Pancreas (tissue), 10 donors: ENCODE data around the gene AKNAD1. TPM values are rescaled to one million over a fixed set of nuclear protein-coding genes. Genes with fewer than 3 reads are reported as not detected.
A peak's percentile ranks its signal among the peaks of the same experiment; 100 is the strongest.

Source experiments
- ATAC-seq, 4 donors: fragments of 200-7000 bp; cut with Tn5 transposase; one replicate each; pipeline versions ENCODE4 v1.8.0 to v1.9.1; 2020; ENCODE audit warnings: mild to moderate bottlenecking in 4 of 4, moderate library complexity in 4 of 4
- DNase-seq, 6 donors: peaks; one replicate each; pipeline ENCODE4 v3.0.0-alpha.2; 2020
- FAIRE-seq: peaks from 2 replicates; lab custom pipeline; 2012; peaks lifted over from hg19 to GRCh38; lab: Jason Lieb, UNC
- H3K27ac ChIP-seq, 4 donors: fragments of 200-600 bp; sonication (generic); 1 replicate in 3 of 4; 2 replicates in 1 of 4; pipeline versions ENCODE4 v1.5.0 to v1.8.0; 2020
- H3K27me3 ChIP-seq, 4 donors: fragments of 200-600 bp; one replicate each; pipeline ENCODE4 v1.8.0; 2021
- H3K36me3 ChIP-seq, 3 donors: fragments of 200-600 bp; sonication (generic) in 1 of 3; one replicate each; pipeline versions ENCODE4 v1.5.0 to v1.8.0; 2020 to 2021
- H3K4me1 ChIP-seq, 3 donors: fragments of 200-600 bp; one replicate each; pipeline ENCODE4 v1.8.0; 2021
- H3K4me3 ChIP-seq, 4 donors: fragments of 200-600 bp; sonication (generic) in 2 of 4; one replicate each; pipeline versions ENCODE4 v1.5.0 to v1.8.0; 2020 to 2021
- H3K9me3 ChIP-seq, 4 donors: fragments of 200-600 bp; one replicate each; pipeline ENCODE4 v1.8.0; 2021
- WGBS, 2 donors: extraction: QIAGEN DNeasy Blood & Tissue Kit; methylation state at CpG; one replicate each; pipeline ENCODE4 v1.1.7; 2013; 5-methylcytosine and 5-hydroxymethylcytosine counted together
- intact Hi-C, 3 donors: fragments of 100-400 bp; cut with DNase I; formaldehyde crosslinking; loops; one replicate each; pipeline versions ENCODE4 v1.11.1 to v1.14.2; 2022
- polyA plus RNA-seq, 2 donors: library from polyadenylated mRNA; stranded (reverse); fragments of 200-250 nt; gene quantifications; one replicate each; pipeline ENCODE4 v1.2.3, GENCODE V29; 2013
- total RNA-seq, 6 donors: library from RNA; stranded (reverse); fragmentation: NEBNext Ultra II Directional in 4 of 6; extraction: Animal tissue kit (Norgen Biotek cat#: 25700) in 4 of 6; gene quantifications; one replicate each; pipeline versions ENCODE4 v1.2.1 to v1.2.4, GENCODE V29; 2021 to 2023
- TF ChIP-seq, protein P1 (sequence below), 4 donors: fragments of 200-600 bp; sonication (generic) in 3 of 4; IDR thresholded peaks; one replicate each; pipeline versions ENCODE4 v1.5.0 to v1.8.0; 2021; ENCODE audit warnings: antibody characterized with exemption in 4 of 4
- donor health status: healthy with polysubstance abuse.
- donor health status: DM: no; HTN: no; CAD: no; lungs with moderate emphysema.
- donor health status: DM: no; HTN: no; CAD: no.
- donor health status: control.
- donor health status: control.
- donor health status: Bipolar disorder and iron deficiency.
- donor health status: DM: yes; HTN: yes; CAD: no.
- donor health status: DM: no; HTN: no; CAD: no.
- donor health status: DM: no; HTN: no; CAD: no.
- donor health status: DM: yes; HTN: yes; CAD: no.

The AKNAD1 gene
- total and polyA plus RNA-seq, 8 donors = 0.23 TPM; not detected in 7

DNA sequence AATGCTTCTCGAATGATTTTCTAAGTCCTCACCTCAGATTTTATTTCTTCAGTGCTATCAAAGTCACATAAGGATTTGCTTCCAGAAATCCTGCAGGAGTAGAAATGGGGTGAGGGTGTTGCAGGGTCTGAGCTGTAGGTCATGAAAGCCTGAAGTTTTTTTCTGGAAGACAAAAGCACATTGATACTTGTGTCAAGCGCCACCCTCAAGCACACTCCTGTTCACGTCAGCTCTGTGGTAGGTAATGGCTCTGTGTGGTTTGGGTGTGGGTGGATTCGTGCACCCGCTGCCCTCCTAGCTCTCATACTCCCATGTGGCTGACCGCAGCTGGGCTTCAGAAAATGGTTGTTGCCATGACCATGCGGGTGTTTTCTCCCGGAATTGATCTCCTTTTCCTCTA lies 39.9 kb downstream of the AKNAD1 start:
- Histone ChIP-seq H3K4me1 (peaks cover 0 to 15% (median 3%) of the 10 kb centered on the region in 3 donors), H3K27me3 (no peaks in the 10 kb centered on the region), H3K27ac (peak overlapping the region; percentile 57 to 85 (median 64)), H3K4me3 (peak overlapping the region in 2 of 4 donors; percentile 21 to 30), H3K36me3 (no peaks in the 10 kb centered on the region), H3K9me3 (no peaks in the 10 kb centered on the region)
- TF ChIP-seq, protein P1, sequence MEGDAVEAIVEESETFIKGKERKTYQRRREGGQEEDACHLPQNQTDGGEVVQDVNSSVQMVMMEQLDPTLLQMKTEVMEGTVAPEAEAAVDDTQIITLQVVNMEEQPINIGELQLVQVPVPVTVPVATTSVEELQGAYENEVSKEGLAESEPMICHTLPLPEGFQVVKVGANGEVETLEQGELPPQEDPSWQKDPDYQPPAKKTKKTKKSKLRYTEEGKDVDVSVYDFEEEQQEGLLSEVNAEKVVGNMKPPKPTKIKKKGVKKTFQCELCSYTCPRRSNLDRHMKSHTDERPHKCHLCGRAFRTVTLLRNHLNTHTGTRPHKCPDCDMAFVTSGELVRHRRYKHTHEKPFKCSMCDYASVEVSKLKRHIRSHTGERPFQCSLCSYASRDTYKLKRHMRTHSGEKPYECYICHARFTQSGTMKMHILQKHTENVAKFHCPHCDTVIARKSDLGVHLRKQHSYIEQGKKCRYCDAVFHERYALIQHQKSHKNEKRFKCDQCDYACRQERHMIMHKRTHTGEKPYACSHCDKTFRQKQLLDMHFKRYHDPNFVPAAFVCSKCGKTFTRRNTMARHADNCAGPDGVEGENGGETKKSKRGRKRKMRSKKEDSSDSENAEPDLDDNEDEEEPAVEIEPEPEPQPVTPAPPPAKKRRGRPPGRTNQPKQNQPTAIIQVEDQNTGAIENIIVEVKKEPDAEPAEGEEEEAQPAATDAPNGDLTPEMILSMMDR (IDR thresholded peaks at IDR 0.05) = no peak
- DNase-seq = peak in 2 of 6 donors; percentile 7 to 32
- 75 to 81% methylated on average over 8 of the region's 8 CpGs for WGBS, 2 donors
- intact Hi-C loops = no loop called here
- FAIRE-seq = no peak
- ATAC-seq = peak; percentile 20 to 50 (median 33)

DNA sequence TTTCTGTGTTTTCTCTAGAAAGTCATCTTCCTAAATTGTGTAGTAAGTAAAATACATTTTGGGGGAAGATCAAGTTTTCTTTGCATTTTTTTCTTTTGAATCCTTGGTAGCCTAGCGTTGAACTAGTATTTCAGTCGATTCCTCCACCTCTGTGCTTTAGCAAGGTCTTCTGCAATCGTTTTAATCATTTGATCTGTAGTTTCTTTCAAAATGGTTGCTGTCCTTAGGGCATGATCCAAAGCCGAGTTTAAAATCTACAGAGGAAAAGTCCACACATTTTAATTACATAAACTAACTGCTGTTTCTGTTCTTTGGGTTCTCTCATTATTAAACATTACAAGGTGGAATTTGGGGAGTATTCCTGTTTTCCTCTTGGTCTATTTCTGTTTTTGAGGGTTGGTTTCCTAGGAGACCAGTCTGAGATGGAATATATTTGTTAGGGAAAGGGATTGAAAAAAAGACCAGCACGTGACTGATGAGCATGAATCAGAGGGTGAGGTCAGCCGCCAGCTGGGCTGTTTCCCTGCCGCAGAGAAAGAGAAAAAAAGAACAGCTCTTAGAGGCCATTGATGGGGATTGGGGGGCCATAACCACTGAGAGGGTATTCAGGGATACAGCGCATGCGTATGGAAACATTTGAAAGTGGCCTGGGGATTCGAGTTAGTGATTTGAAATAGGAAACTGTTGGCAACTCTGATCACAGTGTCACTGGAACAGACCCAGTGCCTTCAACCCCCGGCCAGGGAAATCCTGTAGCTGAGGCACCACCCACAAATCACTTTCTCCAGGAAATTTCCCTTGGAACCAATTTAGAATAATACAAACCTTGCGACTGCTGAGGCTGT lies 40.6 kb downstream of the AKNAD1 start:
- intact Hi-C loops = no loop called here
- peak; percentile 71 for FAIRE-seq
- Histone ChIP-seq H3K27me3 (no peaks in the 10 kb centered on the region), H3K36me3 (no peaks in the 10 kb centered on the region), H3K4me1 (peaks cover 0 to 15% (median 3%) of the 10 kb centered on the region in 3 donors), H3K4me3 (peak overlapping the region in 2 of 4 donors; percentile 21 to 30), H3K27ac (peak overlapping the region; percentile 57 to 85 (median 64)), H3K9me3 (no peaks in the 10 kb centered on the region)
- TF ChIP-seq, protein P1 (IDR thresholded peaks at IDR 0.05) = no peak
- 20 to 22% methylated on average over 12 of the region's 12 CpGs for WGBS, 2 donors
- ATAC-seq = peak; percentile 91 to 94 (median 94)
- DNase-seq = peak; percentile 68 to 80 (median 76)

- Histone ChIP-seq H3K4me1 (peaks cover 0 to 15% (median 3%) of the 10 kb centered on the region in 3 donors), H3K36me3 (no peaks in the 10 kb centered on the region), H3K27ac (peak overlapping the region in 3 of 4 donors; percentile 61 to 85 (median 66)), H3K4me3 (no peak overlapping the region), H3K27me3 (no peaks in the 10 kb centered on the region), H3K9me3 (no peaks in the 10 kb centered on the region)
- ATAC-seq = no peak
- DNase-seq = no peak
- TF ChIP-seq, protein P1 (IDR thresholded peaks at IDR 0.05) = no peak
- intact Hi-C loops = no loop called here
- FAIRE-seq = no peak
These were observed 41.3 kb downstream of the AKNAD1 start for GRCh38 chr1:108815566-108815965.

DNA sequence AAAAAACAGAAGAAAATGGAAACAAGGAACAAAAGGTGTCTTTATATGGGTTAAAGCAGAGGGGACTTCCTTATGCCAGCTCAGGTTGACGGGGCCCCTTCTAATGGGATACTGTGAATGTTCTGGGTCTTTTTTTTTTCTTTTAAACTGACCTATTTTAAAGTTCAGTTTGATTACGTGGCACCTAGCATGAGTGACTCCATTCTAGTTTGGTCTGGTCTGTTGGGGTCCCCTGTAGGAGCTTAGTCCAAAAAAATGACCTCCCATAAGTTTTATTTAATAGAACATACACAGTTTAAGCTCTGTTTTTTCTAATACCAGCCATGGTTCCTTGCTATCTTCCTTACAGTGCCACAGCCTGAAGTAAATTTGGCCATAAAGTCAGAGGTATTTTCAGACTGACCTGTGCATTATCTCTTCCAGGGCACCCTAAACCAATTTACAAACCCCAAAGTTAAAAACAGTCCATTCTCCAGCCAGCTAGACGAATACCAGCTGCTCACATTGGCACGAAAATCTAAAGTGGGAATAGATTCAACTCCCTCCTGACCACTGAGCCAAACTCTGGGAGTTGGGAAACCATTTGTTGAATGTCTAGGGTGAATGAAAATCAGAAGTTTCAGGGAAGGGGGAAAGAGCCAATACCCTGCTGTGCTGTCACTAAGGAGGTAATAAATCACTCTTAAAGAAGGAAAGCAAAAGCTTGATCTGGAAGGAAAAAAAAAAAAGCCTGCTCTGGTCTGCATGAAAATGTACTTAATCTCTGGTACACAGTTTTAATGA lies 42.4 kb downstream of the AKNAD1 start:
- FAIRE-seq (no peak), ATAC-seq (no peak), DNase-seq (no peak)
- Histone ChIP-seq H3K9me3 (no peaks in the 10 kb centered on the region), H3K27me3 (no peaks in the 10 kb centered on the region), H3K4me3 (no peak overlapping the region), H3K36me3 (no peaks in the 10 kb centered on the region), H3K27ac (no peak overlapping the region), H3K4me1 (peaks cover 0 to 15% (median 3%) of the 10 kb centered on the region in 3 donors)
- intact Hi-C loops = no loop called here
- WGBS, 2 donors = 63 to 64% methylated on average over 4 of the region's 4 CpGs
- TF ChIP-seq, protein P1 (IDR thresholded peaks at IDR 0.05) = no peak
